ENCODE results near the gene TSHZ2. TPM values are rescaled to one million over a fixed set of nuclear protein-coding genes. Genes with fewer than 3 reads are reported as not detected.

TSHZ2 gene
- total RNA-seq, 1 experiment from 2014 or later = not detected

GRCh38 chr20:53208110-53208832, 236.1 kb downstream of the TSHZ2 start:
- in situ Hi-C loops (cut with HindIII; ENCODE audit: low sequenced_read_pairs) = no loop called here
- peak; percentile 8 for DNase-seq (ENCODE audit: low spot score)

GRCh38 chr20:53210041-53210440, 237.9 kb downstream of the TSHZ2 start:
- in situ Hi-C loops (cut with HindIII; ENCODE audit: low sequenced_read_pairs) = no loop called here
- no peak for DNase-seq (ENCODE audit: low spot score)

GRCh38 chr20:53210931-53211330, 238.8 kb downstream of the TSHZ2 start:
- in situ Hi-C loops (cut with HindIII; ENCODE audit: low sequenced_read_pairs) = no loop called here
- DNase-seq (ENCODE audit: low spot score) = no peak

GRCh38 chr20:53212018-53212417, 239.9 kb downstream of the TSHZ2 start:
- no peak for DNase-seq (ENCODE audit: low spot score)
- in situ Hi-C loops (cut with HindIII; ENCODE audit: low sequenced_read_pairs) = no loop called here

- in situ Hi-C loops (cut with HindIII; ENCODE audit: low sequenced_read_pairs) = no loop called here
- no peak for DNase-seq (ENCODE audit: low spot score)
Measured at GRCh38 chr20:53214392-53214791, 242.2 kb downstream of the TSHZ2 start.

GRCh38 chr20:53215166-53215565, 243.0 kb downstream of the TSHZ2 start:
- no peak for DNase-seq (ENCODE audit: low spot score)
- in situ Hi-C loops (cut with HindIII; ENCODE audit: low sequenced_read_pairs) = no loop called here

GRCh38 chr20:53216478-53216855, 244.3 kb downstream of the TSHZ2 start:
- no peak for DNase-seq (ENCODE audit: low spot score)
- in situ Hi-C loops (cut with HindIII; ENCODE audit: low sequenced_read_pairs) = no loop called here

GRCh38 chr20:53216856-53217576, 244.9 kb downstream of the TSHZ2 start:
- in situ Hi-C loops (cut with HindIII; ENCODE audit: low sequenced_read_pairs) = no loop called here
- peak; percentile 46 for DNase-seq (ENCODE audit: low spot score)

- DNase-seq (ENCODE audit: low spot score) = no peak
- in situ Hi-C loops (cut with HindIII; ENCODE audit: low sequenced_read_pairs) = no loop called here
Measured at GRCh38 chr20:53220482-53221307, 248.5 kb downstream of the TSHZ2 start.

- no peak for DNase-seq (ENCODE audit: low spot score)
- in situ Hi-C loops (cut with HindIII; ENCODE audit: low sequenced_read_pairs) = no loop called here
Measured at GRCh38 chr20:53221731-53222130, 249.6 kb downstream of the TSHZ2 start.

GRCh38 chr20:53222416-53222815, 250.3 kb downstream of the TSHZ2 start:
- DNase-seq (ENCODE audit: low spot score) = no peak
- in situ Hi-C loops (cut with HindIII; ENCODE audit: low sequenced_read_pairs) = no loop called here

- no peak for DNase-seq (ENCODE audit: low spot score)
- in situ Hi-C loops (cut with HindIII; ENCODE audit: low sequenced_read_pairs) = no loop called here
Measured at GRCh38 chr20:53222932-53223331, 250.8 kb downstream of the TSHZ2 start.

GRCh38 chr20:53223626-53224172, 251.5 kb downstream of the TSHZ2 start:
- no peak for DNase-seq (ENCODE audit: low spot score)
- in situ Hi-C loops (cut with HindIII; ENCODE audit: low sequenced_read_pairs) = no loop called here

GRCh38 chr20:53224851-53225250, 252.7 kb downstream of the TSHZ2 start:
- DNase-seq (ENCODE audit: low spot score) = no peak
- in situ Hi-C loops (cut with HindIII; ENCODE audit: low sequenced_read_pairs) = no loop called here

- in situ Hi-C loops (cut with HindIII; ENCODE audit: low sequenced_read_pairs) = no loop called here
- DNase-seq (ENCODE audit: low spot score) = no peak
Measured at GRCh38 chr20:53226826-53227225, 254.7 kb downstream of the TSHZ2 start.

GRCh38 chr20:53227523-53227922, 255.4 kb downstream of the TSHZ2 start:
- DNase-seq (ENCODE audit: low spot score) = no peak
- in situ Hi-C loops (cut with HindIII; ENCODE audit: low sequenced_read_pairs) = no loop called here

GRCh38 chr20:53231061-53231460, 258.9 kb downstream of the TSHZ2 start:
- DNase-seq (ENCODE audit: low spot score) = no peak
- in situ Hi-C loops (cut with HindIII; ENCODE audit: low sequenced_read_pairs) = no loop called here

- in situ Hi-C loops (cut with HindIII; ENCODE audit: low sequenced_read_pairs) = no loop called here
- DNase-seq (ENCODE audit: low spot score) = no peak
Measured at GRCh38 chr20:53237461-53237860, 265.3 kb downstream of the TSHZ2 start.

- no peak for DNase-seq (ENCODE audit: low spot score)
- in situ Hi-C loops (cut with HindIII; ENCODE audit: low sequenced_read_pairs) = no loop called here
Measured at GRCh38 chr20:53238121-53238660, 266.0 kb downstream of the TSHZ2 start.
